Mesothelial cell of epicardium (in vitro differentiated cells): ENCODE measurements around the gene PTK6. TPM values are rescaled to one million over a fixed set of nuclear protein-coding genes. Genes with fewer than 3 reads are reported as not detected.

Experiments used
- DNase-seq, 2 experiments: peaks; one replicate each; pipeline ENCODE4 v3.0.0; 2021; ENCODE audit warnings: low spot score in 2 of 2; ENCODE audit not compliant: unreplicated experiment in 2 of 2
- H3K27ac Mint-ChIP-seq: 2 replicates; pipeline ENCODE4 v1.8.0; 2021; ENCODE audit warnings: mixed read lengths
- H3K27me3 Mint-ChIP-seq: 2 replicates; pipeline ENCODE4 v1.8.0; 2021; ENCODE audit warnings: low read depth, mixed read lengths
- H3K36me3 Mint-ChIP-seq: 2 replicates; pipeline ENCODE4 v1.8.0; 2021; ENCODE audit warnings: mixed read lengths
- H3K4me1 Mint-ChIP-seq: 2 replicates; pipeline ENCODE4 v1.8.0; 2021; ENCODE audit warnings: mixed read lengths
- H3K4me3 Mint-ChIP-seq: 2 replicates; pipeline ENCODE4 v1.8.0; 2021; ENCODE audit warnings: mild to moderate bottlenecking, moderate library complexity, mixed read lengths
- H3K9me3 Mint-ChIP-seq: 2 replicates; pipeline ENCODE4 v1.8.0; 2021; ENCODE audit warnings: mixed read lengths
- total RNA-seq: library from RNA; stranded (reverse); gene quantifications from 3 replicates; pipeline ENCODE4 v1.2.1, GENCODE V29; 2021
- TF ChIP-seq, protein P1 (sequence below): fragments of 200-600 bp; sonication (generic); IDR thresholded peaks from one replicate; pipeline ENCODE4 v1.5.0; 2021; ENCODE audit warnings: antibody characterized with exemption; ENCODE audit not compliant: unreplicated experiment

Gene PTK6
- total RNA-seq, 1 donor from 2014 or later = 0.11 TPM

DNA sequence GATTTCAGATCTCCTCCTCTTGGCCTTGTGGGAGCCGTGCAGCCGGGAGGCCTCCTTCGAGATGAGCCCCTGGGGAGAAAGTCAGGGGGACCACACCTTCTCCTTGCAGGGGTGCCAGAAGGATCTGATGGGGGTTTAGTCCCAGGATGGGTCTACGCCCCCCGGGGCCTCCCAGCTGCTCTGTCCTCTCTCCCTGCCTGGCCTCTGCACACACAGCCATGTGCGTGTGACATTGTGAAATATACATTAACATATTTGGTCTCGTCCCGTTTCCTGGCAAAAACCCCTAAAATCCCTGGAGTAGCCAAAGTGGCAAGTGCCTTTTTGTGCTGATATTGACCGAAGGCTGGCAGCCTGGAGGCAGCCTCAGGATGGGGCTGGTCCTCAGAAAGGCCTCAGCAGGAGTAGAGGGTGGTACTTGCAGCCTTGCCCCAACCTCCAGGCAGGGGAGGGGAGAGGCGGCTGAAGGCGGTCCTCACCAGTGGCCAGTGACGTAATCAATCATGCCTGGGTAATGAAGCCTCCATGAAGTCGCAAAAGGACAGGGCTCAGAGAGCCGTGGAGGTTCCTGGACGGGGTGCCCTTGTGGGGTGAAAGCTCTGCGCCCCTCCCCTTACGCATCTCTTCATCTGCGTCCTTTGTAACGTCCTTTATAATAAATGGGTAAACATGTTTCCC is 42.0 kb upstream of the PTK6 start:
- Mint-ChIP-seq H3K27me3 (peaks cover 8% of the 10 kb centered on the region), H3K9me3 (no peaks in the 10 kb centered on the region), H3K36me3 (no peaks in the 10 kb centered on the region), H3K27ac (no peak overlapping the region), H3K4me1 (no peaks in the 10 kb centered on the region), H3K4me3 (no peak overlapping the region)
- DNase-seq = no peak
- TF ChIP-seq, protein P1, sequence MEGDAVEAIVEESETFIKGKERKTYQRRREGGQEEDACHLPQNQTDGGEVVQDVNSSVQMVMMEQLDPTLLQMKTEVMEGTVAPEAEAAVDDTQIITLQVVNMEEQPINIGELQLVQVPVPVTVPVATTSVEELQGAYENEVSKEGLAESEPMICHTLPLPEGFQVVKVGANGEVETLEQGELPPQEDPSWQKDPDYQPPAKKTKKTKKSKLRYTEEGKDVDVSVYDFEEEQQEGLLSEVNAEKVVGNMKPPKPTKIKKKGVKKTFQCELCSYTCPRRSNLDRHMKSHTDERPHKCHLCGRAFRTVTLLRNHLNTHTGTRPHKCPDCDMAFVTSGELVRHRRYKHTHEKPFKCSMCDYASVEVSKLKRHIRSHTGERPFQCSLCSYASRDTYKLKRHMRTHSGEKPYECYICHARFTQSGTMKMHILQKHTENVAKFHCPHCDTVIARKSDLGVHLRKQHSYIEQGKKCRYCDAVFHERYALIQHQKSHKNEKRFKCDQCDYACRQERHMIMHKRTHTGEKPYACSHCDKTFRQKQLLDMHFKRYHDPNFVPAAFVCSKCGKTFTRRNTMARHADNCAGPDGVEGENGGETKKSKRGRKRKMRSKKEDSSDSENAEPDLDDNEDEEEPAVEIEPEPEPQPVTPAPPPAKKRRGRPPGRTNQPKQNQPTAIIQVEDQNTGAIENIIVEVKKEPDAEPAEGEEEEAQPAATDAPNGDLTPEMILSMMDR = no peak

DNA sequence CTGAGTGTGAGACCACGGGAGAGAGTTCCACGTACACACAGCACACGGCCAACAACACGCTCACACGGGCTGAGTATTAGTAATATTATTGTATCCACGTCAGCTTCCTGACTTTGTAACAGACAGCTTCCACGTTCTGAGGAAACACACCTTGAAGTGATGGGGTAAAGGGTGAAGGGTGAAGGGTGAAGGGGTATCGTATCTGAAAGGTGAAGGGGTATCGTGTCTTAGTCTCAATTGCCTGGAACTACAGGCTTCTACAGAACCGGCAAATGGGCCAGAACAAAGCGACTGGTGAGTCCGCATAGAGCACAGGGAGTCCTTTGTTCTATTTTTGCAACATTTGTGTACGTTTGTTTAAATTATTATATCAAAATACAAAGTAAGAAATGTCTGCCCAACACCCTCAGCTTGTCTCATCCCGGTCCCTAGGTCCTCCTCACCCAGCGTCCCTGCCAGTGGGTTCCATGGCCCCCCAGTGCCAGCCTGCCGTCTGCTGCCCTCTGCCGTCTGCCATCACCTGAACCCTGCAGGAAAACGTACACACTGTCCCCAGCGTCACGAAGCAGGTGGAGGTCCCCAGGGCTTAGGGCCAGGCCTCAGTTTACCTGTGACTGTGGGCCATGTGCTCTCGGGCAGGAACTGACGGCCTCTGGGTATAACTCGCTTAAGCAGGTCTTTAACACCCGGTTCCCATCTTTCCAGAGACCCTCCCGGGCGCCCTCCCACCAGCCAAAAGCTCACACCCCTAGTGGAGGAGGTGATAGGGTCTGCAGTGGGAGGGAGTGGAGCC is 41.2 kb upstream of the PTK6 start:
- Mint-ChIP-seq H3K4me1 (no peaks in the 10 kb centered on the region), H3K27me3 (peaks cover 8% of the 10 kb centered on the region), H3K9me3 (no peaks in the 10 kb centered on the region), H3K27ac (no peak overlapping the region), H3K36me3 (no peaks in the 10 kb centered on the region), H3K4me3 (no peak overlapping the region)
- DNase-seq = no peak
- TF ChIP-seq, protein P1 = no peak

DNA sequence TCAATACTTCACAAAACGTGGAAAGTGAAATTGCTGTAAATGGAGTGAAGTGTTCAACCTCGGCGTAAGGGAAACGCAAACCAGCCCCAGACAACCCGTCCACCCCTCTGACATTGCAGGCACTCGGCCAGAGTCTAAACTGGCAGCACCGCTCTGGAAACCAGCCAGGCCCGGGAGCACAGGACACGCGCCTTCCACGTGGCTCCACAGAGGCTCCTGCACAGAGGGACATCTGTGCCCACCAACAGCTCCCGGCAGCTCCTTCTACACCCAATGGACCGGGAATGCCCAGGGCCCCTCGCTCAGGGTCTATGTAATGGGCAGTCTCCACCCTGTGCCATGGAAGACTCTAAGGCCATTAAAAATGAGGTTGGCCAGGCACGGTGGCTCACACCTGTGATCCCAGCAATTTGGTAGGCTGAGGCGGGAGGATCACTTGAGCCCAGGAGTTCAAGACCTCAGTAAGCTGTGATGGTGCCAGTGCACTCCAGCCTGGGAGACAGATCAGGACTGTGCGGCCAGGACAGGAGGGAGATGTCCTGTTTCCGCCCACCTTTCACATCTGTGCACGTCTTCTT is 40.2 kb upstream of the PTK6 start:
- Mint-ChIP-seq H3K4me1 (no peaks in the 10 kb centered on the region), H3K36me3 (no peaks in the 10 kb centered on the region), H3K27ac (no peak overlapping the region), H3K9me3 (no peaks in the 10 kb centered on the region), H3K27me3 (peaks cover 8% of the 10 kb centered on the region), H3K4me3 (no peak overlapping the region)
- no peak for DNase-seq
- TF ChIP-seq, protein P1 = no peak

DNA sequence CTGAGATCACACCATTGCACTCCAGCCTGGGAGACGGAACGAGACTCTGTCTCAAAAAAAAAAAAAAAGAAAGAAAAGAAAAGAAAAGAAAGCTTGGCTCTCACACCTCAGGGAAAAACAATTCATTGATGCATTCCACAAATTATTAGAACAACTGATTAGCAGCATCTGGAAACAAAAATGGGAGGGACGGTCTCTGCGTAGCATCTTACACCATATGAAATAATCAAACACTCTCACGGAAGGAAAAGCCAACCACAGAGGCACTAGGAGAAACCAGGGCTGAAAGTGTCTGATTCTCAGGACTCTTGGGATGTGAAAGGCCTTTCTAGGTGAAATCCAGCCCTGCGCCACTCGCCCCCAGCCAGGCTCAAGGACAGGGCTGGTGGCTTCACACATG is 39.1 kb upstream of the PTK6 start:
- Mint-ChIP-seq H3K9me3 (no peaks in the 10 kb centered on the region), H3K4me1 (no peaks in the 10 kb centered on the region), H3K27ac (no peak overlapping the region), H3K36me3 (no peaks in the 10 kb centered on the region), H3K4me3 (peak overlapping the region; percentile 33), H3K27me3 (peaks cover 8% of the 10 kb centered on the region)
- TF ChIP-seq, protein P1 = no peak
- no peak for DNase-seq

DNA sequence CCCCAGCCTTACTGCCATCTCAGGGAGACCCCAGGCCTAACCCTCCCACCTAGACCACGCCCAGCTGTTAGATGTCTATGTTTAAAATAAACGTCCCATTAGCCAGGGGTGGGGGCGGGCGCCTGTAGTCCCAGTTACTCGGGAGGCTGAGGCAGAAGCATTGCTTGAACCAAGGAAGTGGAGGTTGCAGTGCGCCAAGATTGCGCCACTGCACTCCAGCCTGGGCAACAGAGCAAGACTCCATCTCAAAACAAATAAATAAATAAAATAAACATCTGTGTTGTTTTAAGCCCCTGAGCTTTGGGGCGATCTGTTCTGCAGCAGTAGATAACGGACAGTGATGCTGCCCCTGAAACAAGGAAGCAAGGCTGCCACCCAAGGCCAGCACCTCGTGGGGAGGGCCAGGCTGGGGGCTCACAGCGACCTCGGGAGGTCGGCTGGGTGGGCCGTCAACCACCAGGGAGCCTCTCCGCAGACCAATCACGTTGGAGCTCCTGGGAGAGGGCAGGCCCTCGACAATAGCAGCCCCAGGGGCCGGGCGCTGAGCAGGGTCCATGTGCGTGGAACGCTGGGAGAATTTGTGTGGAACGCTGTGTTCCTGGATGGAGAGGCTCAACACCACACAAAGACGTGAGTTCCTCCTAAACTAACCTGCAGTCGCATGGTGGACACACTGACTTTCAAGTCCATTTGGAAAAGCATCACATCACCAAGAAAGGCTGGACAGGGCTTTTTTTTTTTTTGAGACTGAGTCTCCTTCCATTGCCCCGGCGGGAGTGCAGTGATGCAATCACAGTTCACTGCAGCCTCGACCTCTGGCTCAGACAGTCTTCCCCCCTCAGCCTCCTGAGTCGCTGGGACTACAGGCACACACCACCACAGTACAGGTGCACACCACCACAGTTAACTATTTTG is 37.9 kb upstream of the PTK6 start:
- H3K9me3 Mint-ChIP-seq = no peaks in the 10 kb centered on the region
- H3K27me3 Mint-ChIP-seq = peaks cover 5% of the 10 kb centered on the region
- TF ChIP-seq, protein P1 = no peak
- no peak overlapping the region for H3K27ac Mint-ChIP-seq
- no peaks in the 10 kb centered on the region for H3K36me3 Mint-ChIP-seq
- peak overlapping the region; percentile 62 for H3K4me3 Mint-ChIP-seq
- no peak for DNase-seq
- H3K4me1 Mint-ChIP-seq = no peaks in the 10 kb centered on the region
